ENCODE results near the gene GBE1. TPM values are rescaled to one million over a fixed set of nuclear protein-coding genes. Genes with fewer than 3 reads are reported as not detected.

Gene GBE1
- 131 and 156 TPM in 2 replicates for total RNA-seq

GRCh38 chr3:81760924-81761903 lies at the start of gene GBE1:
TSS of gene GBE1 (minus strand) at chr3:81761645. CDS start at chr3:81761517, 128 bp downstream.

